Ascending aorta (tissue), 2 donors: ENCODE data around the gene SGK1. TPM values are rescaled to one million over a fixed set of nuclear protein-coding genes. Genes with fewer than 3 reads are reported as not detected.
A peak's percentile ranks its signal among the peaks of the same experiment; 100 is the strongest.

Experiments
- DNase-seq, 2 donors: peaks; one replicate each; pipeline ENCODE4 v3.0.0-alpha.2; 2019; ENCODE audit warnings: low spot score in 2 of 2
- H3K27ac ChIP-seq, 2 donors: fragments of 200-600 bp; sonication (generic); one replicate each; pipeline ENCODE4 v1.5.1; 2016 to 2017; ENCODE audit warnings: mild to moderate bottlenecking in 1 of 2
- H3K27me3 ChIP-seq: fragments of 200-600 bp; sonication (generic); one replicate; pipeline ENCODE4 v1.5.1; 2017
- H3K36me3 ChIP-seq, 2 donors: fragments of 200-600 bp; sonication (generic); one replicate each; pipeline ENCODE4 v1.5.1; 2016
- H3K4me1 ChIP-seq, 2 donors: fragments of 200-600 bp; sonication (generic); one replicate each; pipeline ENCODE4 v1.5.1; 2016 to 2017; ENCODE audit warnings: mild to moderate bottlenecking in 1 of 2
- H3K4me3 ChIP-seq, 2 donors: fragments of 200-600 bp; sonication (generic); one replicate each; pipeline ENCODE4 v1.5.1; 2016 to 2017; ENCODE audit warnings: mild to moderate bottlenecking in 1 of 2
- H3K9me3 ChIP-seq, 2 donors: fragments of 200-600 bp; sonication (generic); one replicate each; pipeline ENCODE4 v1.5.1; 2016
- CTCF ChIP-seq, 3 experiments: fragments of 200-600 bp in 2 of 3; fragments of 450-650 bp in 1 of 3; sonication (generic) in 2 of 3; IDR thresholded peaks; one replicate each; pipeline ENCODE4 v1.5.1; 2016 to 2019; ENCODE audit warnings: antibody characterized with exemption in 3 of 3, mild to moderate bottlenecking in 1 of 3, moderate library complexity in 1 of 3
- intact Hi-C: fragments of 100-400 bp; cut with DNase I; formaldehyde crosslinking; loops from one replicate; pipeline ENCODE4 v1.15.1; 2023
- total RNA-seq: library from RNA; depleted of rRNA; stranded (reverse); fragments of >200 nt; gene quantifications from one replicate; pipeline ENCODE4 v1.1.0, GENCODE V29; 2016

SGK1 gene
- total RNA-seq, 1 donor from 2014 or later = 200 TPM

GRCh38 chr6:134173936-134174671 lies 143.8 kb downstream of the SGK1 start:
- Histone ChIP-seq H3K4me3 (peak overlapping the region; percentile 79 to 90), H3K36me3 (peaks cover 33 to 40% of the 10 kb centered on the region in 2 donors), H3K9me3 (no peaks in the 10 kb centered on the region), H3K27me3 (no peaks in the 10 kb centered on the region), H3K4me1 (peaks cover 0 to 33% of the 10 kb centered on the region in 2 donors), H3K27ac (peak overlapping the region; percentile 99 to 100)
- DNase-seq = peak in 1 of 2 donors; percentile 90
- TF ChIP-seq CTCF (IDR thresholded peaks at IDR 0.05) = peak; percentile 79 to 87 (median 81)
- intact Hi-C loops = loop anchor here (1.0 to 10.0 kb wide), 8 partner anchors 219 to 1659 kb away; partner anchors contain the start of genes RPS12, STX7 and TBPL1

- intact Hi-C loops = loop anchor here (5.0 to 10.0 kb wide), 4 partner anchors 219 to 1659 kb away; partner anchors contain the start of genes RPS12, STX7 and TBPL1
- Histone ChIP-seq H3K4me1 (peaks cover 0 to 28% of the 10 kb centered on the region in 2 donors), H3K27me3 (no peaks in the 10 kb centered on the region), H3K36me3 (peaks cover 34 to 43% of the 10 kb centered on the region in 2 donors), H3K9me3 (no peaks in the 10 kb centered on the region), H3K27ac (no peak overlapping the region), H3K4me3 (peak overlapping the region; percentile 79 to 90)
- no peak for DNase-seq
- TF ChIP-seq CTCF (IDR thresholded peaks at IDR 0.05) = no peak
These were observed 144.6 kb downstream of the SGK1 start for GRCh38 chr6:134173366-134173725.

GRCh38 chr6:134172706-134173365 lies 145.1 kb downstream of the SGK1 start:
- DNase-seq = no peak
- H3K9me3 ChIP-seq = no peaks in the 10 kb centered on the region
- TF ChIP-seq CTCF (IDR thresholded peaks at IDR 0.05) = no peak
- intact Hi-C loops = loop anchor here (5.0 to 10.0 kb wide), 4 partner anchors 218 to 1658 kb away; partner anchors contain the start of genes RPS12, STX7 and TBPL1
- H3K4me3 ChIP-seq = peak overlapping the region; percentile 79 to 90
- H3K27ac ChIP-seq = no peak overlapping the region
- H3K4me1 ChIP-seq = peaks cover 0 to 26% of the 10 kb centered on the region in 2 donors
- H3K27me3 ChIP-seq = no peaks in the 10 kb centered on the region
- H3K36me3 ChIP-seq = peaks cover 39 to 46% of the 10 kb centered on the region in 2 donors

GRCh38 chr6:134172020-134172705 lies 145.7 kb downstream of the SGK1 start:
- no peak for TF ChIP-seq CTCF (IDR thresholded peaks at IDR 0.05)
- Histone ChIP-seq H3K27ac (no peak overlapping the region), H3K4me1 (peaks cover 0 to 19% of the 10 kb centered on the region in 2 donors), H3K27me3 (no peaks in the 10 kb centered on the region), H3K9me3 (no peaks in the 10 kb centered on the region), H3K36me3 (peaks cover 41 to 46% of the 10 kb centered on the region in 2 donors), H3K4me3 (peak overlapping the region; percentile 79 to 90)
- no peak for DNase-seq
- intact Hi-C loops = loop anchor here (5.0 to 10.0 kb wide), 4 partner anchors 217 to 1657 kb away; partner anchors contain the start of genes RPS12, STX7 and TBPL1

- no peak overlapping the region for H3K27ac ChIP-seq
- intact Hi-C loops = loop anchor here (5.0 to 10.0 kb wide), 4 partner anchors 217 to 1657 kb away; partner anchors contain the start of genes RPS12, STX7 and TBPL1
- H3K9me3 ChIP-seq = no peaks in the 10 kb centered on the region
- no peaks in the 10 kb centered on the region for H3K27me3 ChIP-seq
- H3K4me3 ChIP-seq = peak overlapping the region in 1 of 2 donors; percentile 90
- no peak for DNase-seq
- no peak for TF ChIP-seq CTCF (IDR thresholded peaks at IDR 0.05)
- peaks cover 41 to 46% of the 10 kb centered on the region in 2 donors for H3K36me3 ChIP-seq
- H3K4me1 ChIP-seq = peaks cover 0 to 13% of the 10 kb centered on the region in 2 donors
These were observed 146.4 kb downstream of the SGK1 start for GRCh38 chr6:134171517-134171916.
